H7 (cell line): ENCODE measurements around the gene SPRY2. TPM values are rescaled to one million over a fixed set of nuclear protein-coding genes. Genes with fewer than 3 reads are reported as not detected.

Experiments
- DNase-seq: peaks from one replicate; pipeline ENCODE4 v3.0.0; 2012
- H3K27me3 ChIP-seq: 2 replicates; pipeline ENCODE4 v1.6.0; 2011; ENCODE audit warnings: mild to moderate bottlenecking, low read length; ENCODE audit not compliant: control insufficient read depth, insufficient read depth
- H3K36me3 ChIP-seq: replicated peaks from 2 replicates; pipeline ENCODE4 v1.5.1; 2011; ENCODE audit warnings: low read length; ENCODE audit not compliant: control insufficient read depth, insufficient read depth
- H3K4me3 ChIP-seq: 2 replicates; pipeline ENCODE4 v1.5.1; 2011; ENCODE audit warnings: low read depth, mild to moderate bottlenecking, control low read depth, low read length, moderate library complexity; ENCODE audit not compliant: insufficient read depth
- total RNA-seq: library from RNA; depleted of rRNA; stranded (reverse); fragments of >200 nt; shearing (Covaris generic); gene quantifications from 2 replicates; pipeline ENCODE4 v1.2.3, GENCODE V29; 2014

The SPRY2 gene
- total RNA-seq, 1 experiment from 2014 or later = 60.6 TPM

- Histone ChIP-seq H3K27me3 (no peaks in the 10 kb centered on the region; the same call in 1 of the 2 replicates), H3K4me3 (peak overlapping the region; percentile 100), H3K36me3 (peaks cover 14% of the 10 kb centered on the region)
- peak; percentile 57 for DNase-seq
Observed at GRCh38 chr13:80339912-80340650, 845 bp downstream of the SPRY2 start.

- H3K36me3 ChIP-seq = peaks cover 14% of the 10 kb centered on the region
- peak overlapping the region; percentile 100 for H3K4me3 ChIP-seq
- H3K27me3 ChIP-seq = no peaks in the 10 kb centered on the region; the same call in 1 of the 2 replicates
- DNase-seq = peak; percentile 71
Observed at GRCh38 chr13:80339563-80339911, 1.4 kb downstream of the SPRY2 start.

- peak overlapping the region; percentile 100 for H3K4me3 ChIP-seq
- peaks cover 14% of the 10 kb centered on the region for H3K36me3 ChIP-seq
- DNase-seq = peak; percentile 85
- no peaks in the 10 kb centered on the region; the same call in 1 of the 2 replicates for H3K27me3 ChIP-seq
Observed at GRCh38 chr13:80338781-80339562, 2.0 kb downstream of the SPRY2 start.

GRCh38 chr13:80337288-80338081 lies 3.4 kb downstream of the SPRY2 start:
- peak; percentile 30 for DNase-seq
- H3K27me3 ChIP-seq = no peaks in the 10 kb centered on the region
- H3K36me3 ChIP-seq = peaks cover 14% of the 10 kb centered on the region
- peak overlapping the region; percentile 100 for H3K4me3 ChIP-seq

GRCh38 chr13:80336776-80337287 lies 4.1 kb downstream of the SPRY2 start:
- Histone ChIP-seq H3K36me3 (peaks cover 14% of the 10 kb centered on the region), H3K4me3 (peak overlapping the region; percentile 100; the same call in 1 of the 2 replicates), H3K27me3 (no peaks in the 10 kb centered on the region)
- DNase-seq = no peak

GRCh38 chr13:80336370-80336769 lies 4.6 kb downstream of the SPRY2 start:
- no peak for DNase-seq
- Histone ChIP-seq H3K27me3 (no peaks in the 10 kb centered on the region), H3K4me3 (peak overlapping the region; percentile 100; the same call in 1 of the 2 replicates), H3K36me3 (peaks cover 14% of the 10 kb centered on the region)

GRCh38 chr13:80334597-80335260 lies 6.2 kb downstream of the SPRY2 start:
- H3K4me3 ChIP-seq = no peak overlapping the region

GRCh38 chr13:80331984-80332383 lies 8.9 kb downstream of the SPRY2 start:
- DNase-seq = no peak
- Histone ChIP-seq H3K36me3 (peaks cover 7% of the 10 kb centered on the region), H3K4me3 (no peak overlapping the region), H3K27me3 (no peaks in the 10 kb centered on the region)

More at GRCh38 chr13:80334597-80335260, 6.2 kb downstream of the SPRY2 start:
- no peaks in the 10 kb centered on the region for H3K27me3 ChIP-seq
- peaks cover 14% of the 10 kb centered on the region for H3K36me3 ChIP-seq
- no peak for DNase-seq

- no peak overlapping the region for H3K4me3 ChIP-seq
- no peaks in the 10 kb centered on the region for H3K36me3 ChIP-seq
- no peaks in the 10 kb centered on the region for H3K27me3 ChIP-seq
- DNase-seq = no peak
Observed at GRCh38 chr13:80329250-80329649, 11.7 kb downstream of the SPRY2 start.

- H3K4me3 ChIP-seq = no peak overlapping the region
- H3K27me3 ChIP-seq = no peaks in the 10 kb centered on the region
- H3K36me3 ChIP-seq = no peaks in the 10 kb centered on the region
- DNase-seq = no peak
Observed at GRCh38 chr13:80319004-80319403, 21.9 kb downstream of the SPRY2 start.

- no peak overlapping the region for H3K4me3 ChIP-seq
- no peak for DNase-seq
- no peaks in the 10 kb centered on the region for H3K36me3 ChIP-seq
- no peaks in the 10 kb centered on the region for H3K27me3 ChIP-seq
Observed at GRCh38 chr13:80314711-80315653, 25.9 kb downstream of the SPRY2 start.

GRCh38 chr13:80313668-80314256 lies 27.2 kb downstream of the SPRY2 start:
- DNase-seq = no peak
- Histone ChIP-seq H3K36me3 (no peaks in the 10 kb centered on the region), H3K27me3 (no peaks in the 10 kb centered on the region), H3K4me3 (no peak overlapping the region)

GRCh38 chr13:80312967-80313366 lies 28.0 kb downstream of the SPRY2 start:
- no peaks in the 10 kb centered on the region for H3K36me3 ChIP-seq
- H3K27me3 ChIP-seq = no peaks in the 10 kb centered on the region
- H3K4me3 ChIP-seq = no peak overlapping the region
- DNase-seq = no peak
